DOHH2 (cell line): Measurements from ENCODE around the gene ATP9B.
"Not testable (repeated sequence)": the region's sequence is repeated elsewhere in the genome, so short reads cannot be mapped to it uniquely, and the experiment has no call there.

Experiments used
- H3F3A ChIP-seq: fragments of 200-600 bp; sonication (generic), shearing (Covaris generic); 2 replicates; pipeline ENCODE4 v1.6.0; 2016; ENCODE audit warnings: antibody characterized with exemption, mild to moderate bottlenecking; ENCODE audit not compliant: control insufficient read depth, insufficient read depth
- H3K27ac ChIP-seq: fragments of 200-600 bp; sonication (generic); 2 replicates; pipeline ENCODE4 v1.5.1; 2014; ENCODE audit warnings: low read depth, mild to moderate bottlenecking, low read length, moderate library complexity
- H3K27me3 ChIP-seq: fragments of 200-600 bp; sonication (generic); 2 replicates; pipeline ENCODE4 v1.6.1; 2014; ENCODE audit warnings: mild to moderate bottlenecking, low read length, mixed read lengths; ENCODE audit not compliant: control insufficient read depth
- H3K36me3 ChIP-seq: fragments of 200-600 bp; sonication (generic); 2 replicates; pipeline ENCODE4 v1.6.1; 2014; ENCODE audit warnings: mild to moderate bottlenecking, low read length, moderate library complexity, mixed read lengths; ENCODE audit not compliant: control insufficient read depth
- H3K4me1 ChIP-seq: fragments of 200-600 bp; sonication (generic); 2 replicates; pipeline ENCODE4 v1.6.1; 2014; ENCODE audit warnings: mild to moderate bottlenecking, low read length, mixed read lengths; ENCODE audit not compliant: control insufficient read depth
- H3K4me2 ChIP-seq: fragments of 200-600 bp; sonication (generic); 2 replicates; pipeline ENCODE4 v1.6.0; 2014; ENCODE audit warnings: mild to moderate bottlenecking, low read length, moderate library complexity
- H3K4me3 ChIP-seq: fragments of 200-600 bp; sonication (generic); 2 replicates; pipeline ENCODE4 v1.5.1; 2014; ENCODE audit warnings: mild to moderate bottlenecking, low read length, mixed read lengths
- H3K79me2 ChIP-seq: fragments of 200-600 bp; sonication (generic); 2 replicates; pipeline ENCODE4 v1.6.1; 2014; ENCODE audit warnings: mild to moderate bottlenecking, low read length, mixed read lengths; ENCODE audit not compliant: control insufficient read depth
- H3K9me2 ChIP-seq: fragments of 200-600 bp; sonication (generic); replicated peaks from 2 replicates; pipeline ENCODE4 v1.6.1; 2014; ENCODE audit warnings: mild to moderate bottlenecking, low read length, mixed read lengths; ENCODE audit not compliant: control insufficient read depth
- H3K9me3 ChIP-seq: fragments of 200-600 bp; sonication (generic); 2 replicates; pipeline ENCODE4 v1.6.1; 2014; ENCODE audit warnings: antibody characterized with exemption, low read length, mixed read lengths; ENCODE audit not compliant: control insufficient read depth, insufficient read depth
- H4K20me1 ChIP-seq: fragments of 200-600 bp; sonication (generic); 2 replicates; pipeline ENCODE4 v1.6.0; 2014; ENCODE audit warnings: low read depth, mild to moderate bottlenecking, antibody characterized with exemption, low read length, moderate library complexity; ENCODE audit not compliant: control insufficient read depth, insufficient read depth
- CTCF ChIP-seq: fragments of 200-600 bp; sonication (generic); IDR thresholded peaks from one replicate; pipeline ENCODE4 v1.5.1; 2014; ENCODE audit warnings: antibody characterized with exemption, mild to moderate bottlenecking, low read depth, low read length; ENCODE audit not compliant: poor library complexity, severe bottlenecking
- EZH2phosphoT487 ChIP-seq: fragments of 200-600 bp; sonication (generic); IDR thresholded peaks from 2 replicates; pipeline ENCODE4 v1.6.1; 2017; ENCODE audit warnings: borderline replicate concordance, mild to moderate bottlenecking, antibody characterized with exemption, low read length, moderate library complexity, mixed read lengths

Gene ATP9B

GRCh38 chr18:79275992-79276391 lies 206.8 kb downstream of the ATP9B start:
- Histone ChIP-seq H3K4me2 (no peak overlapping the region), H3K27ac (no peak overlapping the region)

DNA sequence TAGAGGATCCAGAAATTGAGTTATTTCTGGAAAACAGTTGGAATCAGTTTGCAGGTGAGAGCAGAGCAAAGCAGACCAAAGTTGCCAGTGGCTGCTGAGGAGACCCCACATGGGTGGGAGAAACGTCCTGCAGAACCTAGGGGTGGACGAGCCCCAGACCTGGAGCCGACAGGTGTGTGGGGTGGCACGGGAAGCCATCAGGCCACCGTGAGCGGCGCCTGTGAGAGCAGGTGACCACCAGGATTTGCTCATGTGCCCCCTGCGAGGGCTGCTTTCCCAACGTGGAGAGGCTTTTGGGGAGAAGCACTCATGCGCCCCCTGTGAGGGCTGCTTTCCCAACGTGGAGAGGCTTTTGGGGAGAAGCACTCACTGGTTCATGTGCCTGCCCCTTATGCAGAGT lies 209.7 kb downstream of the ATP9B start:
- no peaks in the 10 kb centered on the region for H3F3A ChIP-seq
- H3K4me3 ChIP-seq: no peak overlapping the region
- no peaks in the 10 kb centered on the region for H3K9me3 ChIP-seq
- no peaks in the 10 kb centered on the region for H3K36me3 ChIP-seq
- H3K9me2 ChIP-seq: no peaks in the 10 kb centered on the region
- no peaks in the 10 kb centered on the region for H3K79me2 ChIP-seq
- H3K27ac ChIP-seq: no peak overlapping the region
- no peak overlapping the region for H3K4me2 ChIP-seq
- no peaks in the 10 kb centered on the region for H4K20me1 ChIP-seq
- TF ChIP-seq CTCF (no peak), EZH2phosphoT487 (no peak)
- no peaks in the 10 kb centered on the region for H3K27me3 ChIP-seq
- H3K4me1 ChIP-seq: peaks cover 12% of the 10 kb centered on the region

More at GRCh38 chr18:79275992-79276391, 206.8 kb downstream of the ATP9B start:
- H3F3A ChIP-seq: no peaks in the 10 kb centered on the region
- H3K79me2 ChIP-seq: no peaks in the 10 kb centered on the region
- no peaks in the 10 kb centered on the region for H3K36me3 ChIP-seq
- H4K20me1 ChIP-seq: no peaks in the 10 kb centered on the region
- no peaks in the 10 kb centered on the region for H3K9me2 ChIP-seq
- no peaks in the 10 kb centered on the region for H3K9me3 ChIP-seq
- H3K4me1 ChIP-seq: 0 out of 2 replicates have a peak, but pooled peaks cover 3% of the 10 kb centered on the region
- no peaks in the 10 kb centered on the region for H3K27me3 ChIP-seq
- no peak for TF ChIP-seq EZH2phosphoT487
- no peak overlapping the region for H3K4me3 ChIP-seq

- H3K9me2 ChIP-seq: no peaks in the 10 kb centered on the region
- H3F3A ChIP-seq: no peaks in the 10 kb centered on the region
- H3K79me2 ChIP-seq: no peaks in the 10 kb centered on the region
- H3K4me3 ChIP-seq: no peak overlapping the region
- H3K36me3 ChIP-seq: no peaks in the 10 kb centered on the region
- H3K9me3 ChIP-seq: no peaks in the 10 kb centered on the region
- peaks cover 13% of the 10 kb centered on the region for H3K4me1 ChIP-seq
- H4K20me1 ChIP-seq: no peaks in the 10 kb centered on the region
- H3K27ac ChIP-seq: no peak overlapping the region
- TF ChIP-seq CTCF (no peak), EZH2phosphoT487 (no peak)
- H3K4me2 ChIP-seq: 0 out of 2 replicates have a peak overlapping the region, but pooled peaks have one; percentile 0
- H3K27me3 ChIP-seq: no peaks in the 10 kb centered on the region
Measured at GRCh38 chr18:79283131-79283810, 214.1 kb downstream of the ATP9B start.

DNA sequence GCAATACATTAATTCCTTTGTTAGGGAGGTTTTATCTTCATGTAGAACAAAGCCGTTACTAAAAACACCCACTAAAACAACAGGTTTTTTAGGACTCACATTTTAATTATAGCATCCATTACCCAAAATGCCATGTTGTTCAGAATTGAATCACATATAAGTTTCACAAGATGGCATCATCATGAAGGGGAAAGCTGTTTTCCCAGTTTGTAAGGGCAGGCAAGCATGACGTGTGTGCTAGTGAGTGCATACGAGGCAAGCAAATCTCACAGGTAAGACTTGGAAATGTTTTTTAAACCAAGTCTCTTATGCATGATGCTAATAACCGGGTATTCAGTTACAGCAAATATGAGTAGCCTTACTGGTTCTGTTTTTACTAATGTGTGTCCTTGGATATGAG lies 214.7 kb downstream of the ATP9B start:
- no peaks in the 10 kb centered on the region for H3K9me3 ChIP-seq
- peaks cover 13% of the 10 kb centered on the region for H3K4me1 ChIP-seq
- H3K79me2 ChIP-seq: no peaks in the 10 kb centered on the region
- TF ChIP-seq EZH2phosphoT487: no peak
- TF ChIP-seq CTCF: no peak
- H3K4me2 ChIP-seq: no peak overlapping the region
- no peaks in the 10 kb centered on the region for H4K20me1 ChIP-seq
- H3K36me3 ChIP-seq: no peaks in the 10 kb centered on the region
- H3K4me3 ChIP-seq: no peak overlapping the region
- H3K9me2 ChIP-seq: no peaks in the 10 kb centered on the region
- no peaks in the 10 kb centered on the region for H3K27me3 ChIP-seq
- no peaks in the 10 kb centered on the region for H3F3A ChIP-seq
- no peak overlapping the region for H3K27ac ChIP-seq

- H3K4me1 ChIP-seq: peaks cover 13% of the 10 kb centered on the region
- not testable (repeated sequence) for H4K20me1 ChIP-seq, H3K9me3 ChIP-seq, H3K79me2 ChIP-seq, H3K4me2 ChIP-seq, H3K27me3 ChIP-seq, H3K4me3 ChIP-seq, H3K9me2 ChIP-seq, H3K27ac ChIP-seq, H3F3A ChIP-seq, H3K36me3 ChIP-seq
Measured at GRCh38 chr18:79285191-79285590, 216.0 kb downstream of the ATP9B start.

GRCh38 chr18:79290409-79290808 lies 221.2 kb downstream of the ATP9B start:
- not testable (repeated sequence) for H3K27ac ChIP-seq, H3K36me3 ChIP-seq, H3K27me3 ChIP-seq, H3K4me1 ChIP-seq, H3K79me2 ChIP-seq, H3K9me3 ChIP-seq, H3K4me2 ChIP-seq, H3K4me3 ChIP-seq, H4K20me1 ChIP-seq, H3K9me2 ChIP-seq, H3F3A ChIP-seq
